NB4 (cell line): ENCODE results near the gene SERGEF.

Source experiments
- DNase-seq: peaks from one replicate; pipeline ENCODE4 v3.0.0; 2010; ENCODE audit warnings: low read depth
- H3K4me3 ChIP-seq: one replicate; pipeline ENCODE4 v1.5.1; 2011; ENCODE audit warnings: mild to moderate bottlenecking, low read depth, low read length, moderate library complexity
- MYC ChIP-seq: IDR thresholded peaks from 2 replicates; pipeline ENCODE4 v1.6.1; 2011; ENCODE audit warnings: low read depth, low read length
- POLR2A ChIP-seq: IDR thresholded peaks from 2 replicates; pipeline ENCODE4 v1.6.1; 2011; ENCODE audit warnings: mild to moderate bottlenecking; ENCODE audit not compliant: insufficient read length; ENCODE audit errors: extremely low read depth
- TF ChIP-seq, protein P1 (sequence below): IDR thresholded peaks from 2 replicates; pipeline ENCODE4 v1.6.1; 2011; ENCODE audit warnings: low read depth, low read length
- TF ChIP-seq, protein P2 (sequence below): IDR thresholded peaks from one replicate; pipeline ENCODE4 v1.5.1; 2012; ENCODE audit warnings: low read depth, low read length

SERGEF gene

DNA sequence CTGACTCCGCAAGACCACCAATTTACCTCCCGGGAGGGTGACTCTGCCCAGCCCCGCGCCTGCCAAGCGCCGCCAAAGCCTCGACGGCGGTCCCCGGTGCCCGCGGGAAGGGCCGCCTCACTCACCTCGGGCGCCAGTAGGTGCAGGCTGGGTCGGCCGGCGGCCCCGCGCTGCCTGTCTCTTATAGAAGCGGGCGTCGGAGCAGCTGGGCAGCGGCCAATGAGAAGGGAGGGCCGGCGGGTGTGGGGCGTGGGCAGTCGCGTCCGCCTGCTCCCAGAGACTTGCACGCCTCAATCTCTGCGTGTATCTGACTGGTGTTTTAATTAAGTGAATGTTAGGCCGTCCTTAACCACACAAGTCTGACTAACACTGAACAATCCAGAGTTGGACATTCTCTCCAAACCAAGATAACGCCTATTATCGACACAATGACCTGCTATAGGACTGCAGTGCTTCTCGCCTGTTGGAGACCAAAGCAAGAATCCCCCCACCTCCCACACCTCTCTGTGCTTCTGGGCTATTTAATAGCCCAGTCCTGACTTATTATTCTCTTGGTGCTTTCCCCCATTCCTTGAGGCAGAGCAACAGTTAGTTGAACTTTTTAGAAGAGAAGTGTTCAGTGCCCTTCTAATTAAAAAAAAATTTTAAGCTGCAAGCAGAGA lies 33.4 kb upstream of the SERGEF start, which contains the start of gene TPH1:
TPH1 (minus strand) TSS at position 154 of the 662 bp plus-strand sequence. CDS start 5,507 bp downstream, outside the sequence.
- TF ChIP-seq POLR2A (no peak), MYC (no peak)
- TF ChIP-seq, protein P1, sequence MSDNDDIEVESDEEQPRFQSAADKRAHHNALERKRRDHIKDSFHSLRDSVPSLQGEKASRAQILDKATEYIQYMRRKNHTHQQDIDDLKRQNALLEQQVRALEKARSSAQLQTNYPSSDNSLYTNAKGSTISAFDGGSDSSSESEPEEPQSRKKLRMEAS = no peak
- TF ChIP-seq, protein P2, sequence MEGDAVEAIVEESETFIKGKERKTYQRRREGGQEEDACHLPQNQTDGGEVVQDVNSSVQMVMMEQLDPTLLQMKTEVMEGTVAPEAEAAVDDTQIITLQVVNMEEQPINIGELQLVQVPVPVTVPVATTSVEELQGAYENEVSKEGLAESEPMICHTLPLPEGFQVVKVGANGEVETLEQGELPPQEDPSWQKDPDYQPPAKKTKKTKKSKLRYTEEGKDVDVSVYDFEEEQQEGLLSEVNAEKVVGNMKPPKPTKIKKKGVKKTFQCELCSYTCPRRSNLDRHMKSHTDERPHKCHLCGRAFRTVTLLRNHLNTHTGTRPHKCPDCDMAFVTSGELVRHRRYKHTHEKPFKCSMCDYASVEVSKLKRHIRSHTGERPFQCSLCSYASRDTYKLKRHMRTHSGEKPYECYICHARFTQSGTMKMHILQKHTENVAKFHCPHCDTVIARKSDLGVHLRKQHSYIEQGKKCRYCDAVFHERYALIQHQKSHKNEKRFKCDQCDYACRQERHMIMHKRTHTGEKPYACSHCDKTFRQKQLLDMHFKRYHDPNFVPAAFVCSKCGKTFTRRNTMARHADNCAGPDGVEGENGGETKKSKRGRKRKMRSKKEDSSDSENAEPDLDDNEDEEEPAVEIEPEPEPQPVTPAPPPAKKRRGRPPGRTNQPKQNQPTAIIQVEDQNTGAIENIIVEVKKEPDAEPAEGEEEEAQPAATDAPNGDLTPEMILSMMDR = no peak
- DNase-seq = no peak
- no peak within 1 kb of the TSS for H3K4me3 ChIP-seq

DNA sequence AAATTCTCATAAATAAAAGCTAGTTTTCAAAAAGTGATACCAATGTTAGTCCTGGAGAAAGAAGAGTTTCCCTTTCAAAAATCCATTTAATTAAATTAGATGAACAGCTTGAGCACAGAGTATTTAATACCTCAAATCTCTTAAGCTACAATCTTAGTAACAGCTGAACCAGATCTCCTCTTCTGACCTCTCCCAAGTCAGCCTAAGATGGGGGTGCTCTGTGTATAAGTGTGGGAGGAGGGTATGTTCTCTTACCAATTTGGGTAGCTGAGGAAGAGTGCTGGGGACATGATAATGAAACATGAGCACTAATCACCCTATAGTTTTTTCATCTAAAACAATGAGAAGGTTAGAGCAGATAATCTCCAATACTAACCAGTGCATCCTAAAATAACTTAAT lies 23.6 kb upstream of the SERGEF start:
- H3K4me3 ChIP-seq = no peak overlapping the region
- DNase-seq = no peak
- TF ChIP-seq POLR2A (no peak), MYC (no peak)
- TF ChIP-seq, protein P2 = no peak
- TF ChIP-seq, protein P1 = no peak

DNA sequence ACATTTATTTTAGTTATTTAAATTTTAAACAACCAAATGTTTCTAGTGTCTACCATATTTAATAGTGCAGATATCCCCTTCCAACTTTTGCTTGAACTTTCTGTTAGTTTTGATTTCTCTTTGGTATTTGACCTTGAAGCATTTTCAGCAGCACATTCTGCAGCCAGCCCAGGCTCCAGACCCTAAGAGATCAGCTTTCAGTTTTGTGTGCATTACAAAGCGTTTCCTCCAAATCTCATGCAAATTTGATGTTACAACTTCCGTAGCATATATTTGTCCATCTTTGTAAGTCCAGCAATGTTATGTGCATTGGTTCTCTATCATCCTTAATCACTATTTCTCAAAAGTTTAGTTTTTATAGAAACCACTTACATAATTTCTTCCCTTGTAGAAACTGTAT lies 14.6 kb upstream of the SERGEF start:
- DNase-seq = no peak

DNA sequence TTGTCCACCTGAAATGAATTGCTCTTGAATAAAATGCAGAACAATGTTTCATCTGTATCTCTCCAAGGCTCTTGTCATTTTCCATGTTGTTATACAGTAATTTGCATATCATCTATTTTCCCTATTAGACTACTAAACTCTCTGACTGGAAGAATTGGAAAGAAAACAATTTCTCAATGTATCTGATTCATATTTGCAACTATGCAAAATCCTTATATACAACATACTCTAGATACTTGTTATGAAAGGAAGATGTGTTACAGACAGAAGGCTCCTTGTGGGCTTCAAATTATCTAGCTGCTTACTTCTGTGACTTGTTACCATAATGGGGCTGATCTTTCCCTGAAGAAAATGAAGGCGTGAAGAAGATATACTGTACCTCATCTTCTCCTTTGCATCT lies 9.6 kb upstream of the SERGEF start:
- TF ChIP-seq, protein P2 = no peak
- TF ChIP-seq POLR2A (no peak), MYC (no peak)
- TF ChIP-seq, protein P1 = no peak
- no peak overlapping the region for H3K4me3 ChIP-seq
- no peak for DNase-seq

More for the DNA sequence above, 14.6 kb upstream of the SERGEF start:
- no peak overlapping the region for H3K4me3 ChIP-seq
- TF ChIP-seq MYC = no peak
- TF ChIP-seq POLR2A = no peak
- TF ChIP-seq, protein P2 = no peak
- TF ChIP-seq, protein P1 = no peak

DNA sequence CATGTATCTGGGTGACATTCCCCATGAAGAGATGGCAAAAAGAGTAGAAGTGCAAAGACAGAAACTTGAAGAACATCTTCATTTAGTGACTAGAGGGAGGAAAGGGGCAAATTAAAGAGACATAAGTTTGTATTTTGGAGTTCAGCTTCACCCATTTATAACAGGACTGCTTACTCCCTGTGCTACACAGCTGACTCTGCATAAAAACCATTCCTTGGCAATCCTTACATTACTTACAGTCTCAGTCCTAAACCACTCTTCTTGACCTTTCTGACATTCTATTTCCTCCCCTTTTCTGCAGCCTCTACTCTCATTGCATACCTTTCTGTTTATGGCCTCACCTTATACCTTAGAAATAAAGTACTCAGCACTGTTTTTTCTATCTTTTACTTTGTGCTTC lies 6.8 kb upstream of the SERGEF start:
- no peak overlapping the region for H3K4me3 ChIP-seq
- no peak for DNase-seq
- TF ChIP-seq MYC (no peak), POLR2A (no peak)
- TF ChIP-seq, protein P2 = no peak
- TF ChIP-seq, protein P1 = no peak
